Mammary epithelial cell (primary cell): ENCODE results near the gene SLC9A1.

Source experiments
- CTCF ChIP-seq, 2 donors: IDR thresholded peaks in 1 of 2; conservative IDR thresholded peaks in 1 of 2; 2 replicates each; pipeline ENCODE4 v1.5.1; 2011 to 2012; ENCODE audit warnings: inconsistent platforms in 2 of 2, low read length in 2 of 2, mild to moderate bottlenecking in 2 of 2, control low read depth in 1 of 2, low read depth in 1 of 2; ENCODE audit not compliant: insufficient read depth in 1 of 2; ENCODE audit errors: extremely low read depth in 1 of 2
- EZH2 ChIP-seq: IDR thresholded peaks from 2 replicates; pipeline ENCODE4 v1.6.1; 2012; ENCODE audit warnings: low read length, inconsistent platforms, borderline replicate concordance

GRCh38 chr1:27113861-27114260 lies 41.1 kb downstream of the SLC9A1 start:
- no peak for TF ChIP-seq CTCF (conservative IDR thresholded peaks at IDR 0.05 in 1 of 2, IDR thresholded peaks at IDR 0.05 in 1 of 2; ENCODE audit: extremely low read depth in 1 of 2, insufficient read depth in 1 of 2, low read depth in 1 of 2, low read length in 2 of 2)
- no peak for TF ChIP-seq EZH2
